NCI-H82 treated with DMSO at 0.1 percent for 48 hours (cell line): ENCODE results near the gene PI4K2B.
"Not testable (repeated sequence)": the region's sequence is repeated elsewhere in the genome, so short reads cannot be mapped to it uniquely, and the experiment has no call there.

ENCODE experiments used
- DNase-seq: peaks from one replicate; lab custom pipeline; 2025; ENCODE audit not compliant: unreplicated experiment; lab: John Stamatoyannopoulos, UW

Gene PI4K2B

GRCh38 chr4:25240754-25241210, 6.9 kb downstream of the PI4K2B start:
- DNase-seq = not testable (repeated sequence)

DNA sequence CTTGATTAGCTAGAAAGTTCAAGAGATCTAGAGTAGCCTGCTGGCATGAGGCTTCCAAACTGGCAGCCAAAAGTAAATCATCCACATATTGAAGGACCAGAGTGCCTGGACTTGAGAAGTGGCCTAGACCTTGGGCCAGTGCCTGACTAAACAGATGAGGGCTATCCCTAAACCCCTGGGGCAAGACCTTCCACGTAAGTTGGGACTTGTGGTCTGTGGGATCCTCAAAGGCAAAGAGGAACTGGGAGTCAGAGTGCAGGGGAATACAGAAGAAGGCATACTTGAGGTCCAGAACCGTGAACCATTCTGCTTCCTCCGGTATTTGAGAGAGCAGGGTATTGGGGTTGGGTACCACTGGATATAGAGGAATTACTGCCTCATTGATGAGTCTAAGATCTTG, 8.4 kb downstream of the PI4K2B start:
- not testable (repeated sequence) for DNase-seq

- no peak for DNase-seq
Measured at GRCh38 chr4:25245181-25245580, 11.3 kb downstream of the PI4K2B start.

DNA sequence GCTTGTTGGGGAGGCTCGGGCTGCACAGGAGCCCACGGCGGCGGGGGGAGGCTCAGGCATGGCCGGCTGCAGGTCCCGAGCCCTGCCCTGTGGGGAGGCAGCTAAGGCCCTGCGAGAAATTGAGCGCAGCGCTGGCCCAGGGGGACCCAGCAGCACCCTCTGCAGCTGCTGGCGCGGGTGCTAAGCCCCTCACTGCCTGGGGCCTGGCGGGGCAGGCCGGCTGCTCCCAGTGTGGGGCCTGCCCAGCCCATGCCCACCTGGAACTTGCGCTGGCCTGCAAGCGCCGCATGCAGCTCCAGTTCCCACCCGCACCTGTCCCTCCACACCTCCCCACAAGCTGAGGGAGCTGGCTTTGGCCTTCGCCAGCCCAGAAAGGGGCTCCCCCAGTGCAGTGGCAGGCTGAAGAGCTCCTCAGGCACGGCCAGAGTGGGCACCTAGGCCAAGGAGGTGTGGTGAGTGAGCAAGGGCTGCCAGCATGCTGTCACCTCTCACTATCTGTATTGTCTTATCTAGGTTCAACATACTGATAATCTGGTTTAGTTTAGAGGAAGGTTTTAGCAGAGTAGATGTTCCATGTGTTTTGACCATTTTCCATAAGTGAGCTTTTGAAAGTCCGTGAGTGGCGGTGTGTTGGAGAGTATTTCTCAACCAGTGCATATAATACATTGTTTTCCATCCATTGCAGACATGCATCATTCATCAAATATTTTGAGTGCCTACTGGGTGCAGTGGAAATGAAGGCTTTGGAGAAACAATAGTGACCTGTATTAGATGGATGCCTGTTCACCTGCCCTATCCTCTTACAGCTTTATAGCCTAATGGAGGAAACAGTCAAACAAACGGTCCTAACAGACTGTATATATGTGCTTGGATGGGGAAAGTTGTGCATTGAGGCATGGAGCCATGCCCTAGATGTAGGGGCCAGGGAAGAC, 13.1 kb downstream of the PI4K2B start:
- no peak for DNase-seq

- not testable (repeated sequence) for DNase-seq
Measured at GRCh38 chr4:25248875-25249274, 15.0 kb downstream of the PI4K2B start.

DNA sequence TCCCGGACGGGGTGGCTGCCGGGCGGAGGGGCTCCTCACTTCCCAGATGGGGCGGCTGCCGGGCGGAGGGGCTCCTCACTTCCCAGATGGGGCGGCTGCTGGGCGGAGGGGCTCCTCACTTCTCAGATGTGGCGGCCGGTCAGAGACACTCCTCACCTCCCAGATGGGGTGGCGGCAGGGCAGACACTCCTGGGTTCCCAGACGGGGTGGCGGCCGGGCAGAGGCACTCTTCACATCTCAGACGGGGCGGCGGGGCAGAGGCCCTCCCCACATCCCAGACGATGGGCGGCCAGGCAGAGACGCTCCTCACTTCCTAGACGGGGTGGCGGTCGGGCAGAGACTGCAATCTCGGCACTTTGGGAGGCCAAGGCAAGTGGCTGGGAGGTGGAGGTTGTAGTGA, 15.7 kb downstream of the PI4K2B start:
- not testable (repeated sequence) for DNase-seq

DNA sequence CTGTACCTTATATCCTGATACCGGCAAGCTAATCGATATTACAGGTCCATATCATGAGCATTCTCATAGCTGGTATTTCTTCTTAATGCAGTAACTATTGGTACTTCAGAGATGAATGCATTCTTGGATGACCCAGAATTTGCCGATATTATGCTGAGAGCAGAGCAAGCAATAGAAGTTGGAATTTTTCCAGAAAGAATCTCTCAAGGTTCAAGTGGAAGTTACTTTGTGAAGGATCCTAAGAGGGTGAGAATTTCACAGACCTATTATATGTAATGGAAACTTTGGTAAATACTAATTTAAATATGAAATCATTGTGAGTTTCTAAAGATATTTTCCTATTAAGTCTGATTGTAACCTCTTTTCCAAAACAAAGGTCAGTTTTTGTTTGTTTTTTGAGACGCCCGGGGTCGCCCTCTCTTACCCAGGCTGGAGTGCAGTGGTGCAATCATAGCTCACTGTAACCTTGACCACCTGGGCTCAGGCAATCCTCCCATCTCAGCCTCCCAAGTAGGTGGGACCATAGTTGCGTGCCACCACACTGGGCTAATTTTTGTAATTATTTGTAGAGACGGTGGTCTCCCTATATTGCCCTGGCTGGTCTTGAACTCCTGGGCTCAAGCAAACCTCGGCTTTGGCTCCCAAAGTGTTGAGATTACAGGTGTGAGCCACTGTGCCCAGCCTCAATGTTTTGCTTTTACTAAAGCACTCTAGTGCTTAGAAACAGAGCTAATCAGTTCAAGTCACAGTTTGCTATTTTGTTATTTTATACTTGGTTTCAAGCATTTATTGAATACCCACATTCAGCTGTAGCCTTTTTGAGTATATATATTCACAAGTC, 18.6 kb downstream of the PI4K2B start:
- DNase-seq = no peak

- no peak for DNase-seq
Measured at GRCh38 chr4:25253071-25253445, 19.2 kb downstream of the PI4K2B start.

DNA sequence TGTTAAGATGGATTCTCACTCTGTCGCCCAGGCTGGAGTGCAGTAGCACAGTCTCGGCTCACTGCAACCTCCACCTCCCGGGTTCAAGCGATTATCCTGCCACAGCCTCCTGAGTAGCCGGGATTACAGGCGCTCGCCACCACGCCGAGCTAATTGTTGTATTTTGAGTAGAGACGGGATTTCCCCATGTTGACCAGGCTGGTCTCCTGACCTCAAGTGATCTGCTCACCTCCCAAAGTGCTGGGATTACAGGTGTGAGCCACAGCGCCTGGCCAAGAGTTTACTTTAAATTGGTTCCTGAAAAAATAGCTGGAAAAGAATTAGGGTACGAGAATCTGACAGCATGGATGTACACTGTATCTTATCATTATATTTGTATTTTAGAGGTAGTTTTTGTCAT, 20.0 kb downstream of the PI4K2B start:
- not testable (repeated sequence) for DNase-seq

DNA sequence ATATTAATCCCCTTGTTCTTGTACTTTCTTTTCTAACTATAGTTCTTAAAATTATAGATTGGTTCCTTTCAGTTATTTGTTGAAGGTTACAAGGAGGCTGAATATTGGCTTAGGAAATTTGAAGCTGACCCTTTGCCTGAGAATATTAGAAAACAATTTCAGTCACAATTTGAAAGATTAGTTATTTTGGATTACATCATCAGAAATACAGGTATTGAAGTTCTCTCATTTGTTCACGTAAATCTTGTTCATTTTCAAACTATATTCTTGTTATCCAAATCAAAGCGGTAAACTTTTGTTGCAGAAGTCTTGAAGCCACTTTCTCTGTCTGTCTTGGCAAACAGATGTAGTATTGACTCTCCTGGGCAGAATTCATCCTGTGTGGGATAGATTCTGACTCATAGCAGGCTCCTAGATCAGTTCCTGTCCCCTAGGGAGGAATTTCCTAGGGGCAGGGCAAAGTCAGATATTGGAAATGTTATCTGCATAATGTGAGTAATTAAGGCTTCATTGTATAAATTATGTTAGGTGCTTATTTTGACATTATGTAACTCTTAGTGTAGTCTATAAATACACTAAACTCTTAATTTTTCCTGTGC, 25.2 kb downstream of the PI4K2B start:
- no peak for DNase-seq

- no peak for DNase-seq
Measured at GRCh38 chr4:25271866-25272265, 38.0 kb downstream of the PI4K2B start.

GRCh38 chr4:25280210-25280609, 46.4 kb downstream of the PI4K2B start:
- DNase-seq = no peak

- no peak for DNase-seq
Measured at GRCh38 chr4:25283948-25284347, 50.1 kb downstream of the PI4K2B start.

GRCh38 chr4:25284466-25284865, 50.6 kb downstream of the PI4K2B start:
- DNase-seq = no peak

GRCh38 chr4:25290490-25291067, 56.7 kb downstream of the PI4K2B start:
- no peak for DNase-seq

- DNase-seq = no peak
Measured at GRCh38 chr4:25291158-25291733, 57.4 kb downstream of the PI4K2B start.

GRCh38 chr4:25297528-25298242, 63.9 kb downstream of the PI4K2B start:
- no peak for DNase-seq

DNA sequence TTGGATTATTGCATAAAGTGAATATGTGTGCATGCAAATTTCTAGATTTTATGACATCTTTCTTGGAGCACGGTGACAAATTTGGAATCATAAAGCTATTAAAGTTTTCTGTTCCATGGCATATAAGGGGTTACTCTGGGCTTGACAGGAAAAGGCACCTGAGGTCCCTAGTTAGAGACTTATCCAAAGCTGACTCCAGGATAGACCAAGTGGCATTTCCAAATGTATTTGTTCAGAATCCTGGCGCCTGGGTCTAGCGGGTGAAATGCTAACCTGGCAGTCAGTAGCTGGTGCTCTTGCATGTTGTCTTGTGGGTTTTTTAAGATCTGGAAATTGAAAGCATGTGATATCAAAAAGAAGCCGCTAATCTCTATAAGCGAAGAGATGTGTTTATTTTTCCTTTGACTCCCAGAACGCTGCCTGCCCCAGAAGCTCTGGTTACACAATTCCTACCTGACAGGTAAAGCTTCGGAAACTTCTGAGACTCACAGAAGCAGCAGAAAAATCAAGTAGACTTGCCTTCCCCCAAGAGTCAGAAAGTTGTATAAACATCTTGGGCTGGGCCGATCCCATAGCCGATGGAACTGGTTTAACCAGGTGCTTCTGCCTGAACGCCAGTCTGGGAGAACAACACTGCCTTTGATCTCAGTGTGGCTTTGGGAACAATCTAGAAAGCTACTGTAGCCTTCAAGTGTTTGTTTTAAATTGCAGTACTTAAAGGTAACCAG, 65.8 kb downstream of the PI4K2B start:
- no peak for DNase-seq

- DNase-seq = no peak
Measured at GRCh38 chr4:25301471-25301870, 67.6 kb downstream of the PI4K2B start.
